Measurements from ENCODE around the gene PRELID2. TPM values are rescaled to one million over a fixed set of nuclear protein-coding genes. Genes with fewer than 3 reads are reported as not detected.

The PRELID2 gene
- polyA plus RNA-seq, 3 donors, result 0.77 to 2.0 (median 1.5) TPM

DNA sequence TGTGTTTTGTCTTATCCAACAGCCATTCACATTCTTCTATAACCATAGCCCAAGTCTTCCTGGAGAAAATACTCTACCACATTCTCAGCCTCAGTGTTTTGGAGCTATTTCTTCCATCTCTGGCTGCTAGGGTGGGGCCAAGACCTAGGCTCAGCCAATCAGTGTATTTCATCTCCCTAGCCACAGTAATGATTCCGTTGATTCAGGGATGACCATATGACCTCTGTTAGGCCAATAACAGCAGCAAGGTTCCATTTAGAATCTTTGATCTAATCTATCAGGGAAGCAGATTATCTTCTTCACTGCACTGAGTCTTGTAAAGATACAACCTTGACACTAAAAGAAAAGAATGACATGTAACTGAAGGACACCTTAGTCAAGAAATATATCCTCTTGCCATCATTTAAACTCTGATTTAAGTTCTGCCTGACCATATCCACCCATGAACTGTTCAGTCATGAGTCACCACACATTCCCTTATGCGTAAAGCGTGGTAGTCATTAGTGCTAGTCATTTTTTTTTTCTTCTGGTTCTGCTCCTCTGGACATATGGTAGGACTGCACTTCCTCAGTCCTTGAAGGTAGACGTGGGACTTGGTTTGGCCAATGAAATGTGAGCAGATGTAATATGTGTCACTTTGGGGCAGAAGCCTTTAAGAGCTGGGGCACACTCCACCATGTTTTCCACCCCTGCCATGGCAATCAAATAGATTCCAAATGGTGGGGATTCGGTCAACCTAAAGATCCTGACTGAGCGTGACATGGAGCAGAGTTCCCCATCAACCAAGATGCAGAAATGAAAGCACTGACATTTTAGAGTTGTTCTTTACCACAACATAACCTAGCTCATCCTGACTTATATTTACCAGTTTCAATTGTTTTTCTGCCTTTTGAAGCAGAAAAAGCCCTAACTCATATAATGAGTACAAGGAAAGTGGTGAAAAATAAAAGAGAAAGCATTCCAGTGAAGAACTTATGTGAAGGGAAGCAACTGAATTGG is 12.7 kb upstream of the PRELID2 start:
- intact Hi-C loops (cut with micrococcal nuclease), result no loop called here
- Histone ChIP-seq H2AFZ (ENCODE audit: insufficient read depth, low read depth, low read length, poor library complexity, severe bottlenecking) (no peak overlapping the region), H3K36me3 (replicated peaks in 1 of 2; ENCODE audit: control insufficient read depth in 1 of 2, insufficient read depth in 2 of 2, low read length in 2 of 2) (no peaks in the 10 kb centered on the region), H3K27ac (ENCODE audit: low read depth in 1 of 2, low read length in 2 of 2) (no peak overlapping the region), H3K4me2 (replicated peaks; ENCODE audit: extremely low read depth, low read length, poor library complexity, severe bottlenecking) (no peak overlapping the region), H3K27me3 (ENCODE audit: control insufficient read depth in 2 of 2, insufficient read depth in 2 of 2, low read length in 2 of 2) (no peaks in the 10 kb centered on the region), H3K4me3 (replicated peaks in 1 of 3; ENCODE audit: low read depth in 2 of 3, low read length in 3 of 3) (no peak overlapping the region), H3K79me2 (ENCODE audit: insufficient read depth, low read length) (no peaks in the 10 kb centered on the region), H3K9me3 (replicated peaks in 1 of 2; ENCODE audit: control insufficient read depth in 1 of 2, insufficient read depth in 1 of 2, low read length in 2 of 2) (no peaks in the 10 kb centered on the region), H3K4me1 (ENCODE audit: control insufficient read depth in 1 of 2, insufficient read depth in 2 of 2, low read length in 2 of 2) (no peaks in the 10 kb centered on the region), H3K9ac (ENCODE audit: insufficient read depth, low read length, poor library complexity, severe bottlenecking) (no peak overlapping the region), H4K20me1 (ENCODE audit: insufficient read depth, low read length) (no peaks in the 10 kb centered on the region)
- Mint-ChIP-seq H3K9me3 (peaks cover 0 to 2% (median 0%) of the 10 kb centered on the region in 7 donors), H3K36me3 (no peaks in the 10 kb centered on the region), H3K4me3 (no peak overlapping the region), H3K4me1 (no peaks in the 10 kb centered on the region), H3K27me3 (ENCODE audit: low read depth in 3 of 3) (peaks cover 1 to 2% (median 2%) of the 10 kb centered on the region in 3 donors), H3K27ac (no peak overlapping the region)
- no peak for TF ChIP-seq CTCF (IDR thresholded peaks at IDR 0.05)
- 89% methylated on average over 3 of the region's 6 CpGs for WGBS (ENCODE audit: insufficient coverage)
- DNase-seq, result no peak

DNA sequence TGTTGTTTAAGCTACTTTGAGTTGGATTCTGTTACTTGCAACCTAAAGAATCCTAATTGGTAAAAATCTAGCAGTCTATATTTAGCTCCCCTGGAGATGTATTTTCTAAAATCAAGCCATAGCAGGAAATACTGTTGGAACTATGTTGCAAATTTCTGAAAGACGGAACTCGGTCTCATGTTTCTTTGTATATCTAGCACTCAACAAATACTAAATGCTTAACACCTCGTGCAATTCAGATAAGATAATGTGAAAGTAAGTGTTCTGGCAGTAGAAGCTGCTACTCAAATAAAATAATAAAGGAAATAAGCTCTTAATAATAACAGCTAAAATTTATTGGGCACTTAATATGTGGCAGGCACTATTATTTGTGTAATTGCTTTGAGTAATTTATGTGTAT is 10.9 kb upstream of the PRELID2 start:
- no peak overlapping the region for H3K9ac ChIP-seq (ENCODE audit: insufficient read depth, low read length, poor library complexity, severe bottlenecking)
- H3K27me3 ChIP-seq (ENCODE audit: control insufficient read depth in 2 of 2, insufficient read depth in 2 of 2, low read length in 2 of 2), result no peaks in the 10 kb centered on the region
- WGBS (ENCODE audit: insufficient coverage), result no CpG with 5 or more reads among the region's 3 CpGs
- H3K79me2 ChIP-seq (ENCODE audit: insufficient read depth, low read length), result no peaks in the 10 kb centered on the region
- H3K27me3 Mint-ChIP-seq (ENCODE audit: low read depth in 3 of 3), result peaks cover under 1 to 2% (median 1%) of the 10 kb centered on the region in 3 donors
- no peak overlapping the region for H2AFZ ChIP-seq (ENCODE audit: insufficient read depth, low read depth, low read length, poor library complexity, severe bottlenecking)
- H3K4me1 Mint-ChIP-seq, result no peaks in the 10 kb centered on the region
- no peak overlapping the region for H3K27ac Mint-ChIP-seq
- H3K27ac ChIP-seq (ENCODE audit: low read depth in 1 of 2, low read length in 2 of 2), result no peak overlapping the region
- TF ChIP-seq CTCF (IDR thresholded peaks at IDR 0.05), result no peak
- no peaks in the 10 kb centered on the region for H3K9me3 ChIP-seq (replicated peaks in 1 of 2; ENCODE audit: control insufficient read depth in 1 of 2, insufficient read depth in 1 of 2, low read length in 2 of 2)
- intact Hi-C loops (cut with micrococcal nuclease), result no loop called here
- H3K4me1 ChIP-seq (ENCODE audit: control insufficient read depth in 1 of 2, insufficient read depth in 2 of 2, low read length in 2 of 2), result no peaks in the 10 kb centered on the region
- no peak for DNase-seq
- H3K9me3 Mint-ChIP-seq, result peaks cover 0 to 2% (median 0%) of the 10 kb centered on the region in 7 donors
- no peaks in the 10 kb centered on the region for H3K36me3 Mint-ChIP-seq
- H4K20me1 ChIP-seq (ENCODE audit: insufficient read depth, low read length), result no peaks in the 10 kb centered on the region
- H3K4me3 ChIP-seq (replicated peaks in 1 of 3; ENCODE audit: low read depth in 2 of 3, low read length in 3 of 3), result no peak overlapping the region
- H3K4me2 ChIP-seq (replicated peaks; ENCODE audit: extremely low read depth, low read length, poor library complexity, severe bottlenecking), result no peak overlapping the region
- H3K36me3 ChIP-seq (replicated peaks in 1 of 2; ENCODE audit: control insufficient read depth in 1 of 2, insufficient read depth in 2 of 2, low read length in 2 of 2), result no peaks in the 10 kb centered on the region
- H3K4me3 Mint-ChIP-seq, result no peak overlapping the region
